ENCODE measurements around the gene FERMT3.

The FERMT3 gene

GRCh38 chr11:64260147-64260708 is 53.7 kb downstream of the FERMT3 start:
- no peak for TF ChIP-seq TOX (CRISPR knock-in tag; IDR thresholded peaks at IDR 0.05; ENCODE audit: borderline replicate concordance)
- TF ChIP-seq CSRNP3 (CRISPR knock-in tag; IDR thresholded peaks at IDR 0.05), result no peak
- TF ChIP-seq POU6F1 (CRISPR knock-in tag; IDR thresholded peaks at IDR 0.05; ENCODE audit: borderline replicate concordance, low read depth), result no peak
- no peak for TF ChIP-seq ESRRG (CRISPR knock-in tag; IDR thresholded peaks at IDR 0.05)
- TF ChIP-seq CSDC2 (CRISPR knock-in tag; IDR thresholded peaks at IDR 0.05), result no peak
- TF ChIP-seq PATZ1 (CRISPR knock-in tag; IDR thresholded peaks at IDR 0.05; ENCODE audit: borderline replicate concordance), result no peak
- TF ChIP-seq ZFP3 (CRISPR knock-in tag; IDR thresholded peaks at IDR 0.05), result no peak
- no peak for TF ChIP-seq GLIS3 (CRISPR knock-in tag; IDR thresholded peaks at IDR 0.05)
- TF ChIP-seq SNAI2 (CRISPR knock-in tag; IDR thresholded peaks at IDR 0.05), result no peak
- no peak for TF ChIP-seq ARNTL (CRISPR knock-in tag; IDR thresholded peaks at IDR 0.05; ENCODE audit: borderline replicate concordance, low read depth)
- TF ChIP-seq ZNF565 (CRISPR knock-in tag; conservative IDR thresholded peaks at IDR 0.05; ENCODE audit: low read depth), result no peak
- no peak for TF ChIP-seq PPARA (CRISPR knock-in tag; IDR thresholded peaks at IDR 0.05; ENCODE audit: borderline replicate concordance)
- TF ChIP-seq OSR1 (CRISPR knock-in tag; IDR thresholded peaks at IDR 0.05), result no peak
- no peak for TF ChIP-seq RARB (CRISPR knock-in tag; IDR thresholded peaks at IDR 0.05)
- TF ChIP-seq ZC3H10 (CRISPR knock-in tag; IDR thresholded peaks at IDR 0.05), result no peak
- ATAC-seq, result no peak

GRCh38 chr11:64261556-64262080 is 55.1 kb downstream of the FERMT3 start:
- ATAC-seq, result no peak
- TF ChIP-seq ZC3H10 (CRISPR knock-in tag; IDR thresholded peaks at IDR 0.05) (no peak), ZNF565 (CRISPR knock-in tag; conservative IDR thresholded peaks at IDR 0.05; ENCODE audit: low read depth) (no peak), TCF4 (CRISPR knock-in tag; IDR thresholded peaks at IDR 0.05; ENCODE audit: borderline replicate concordance) (no peak), ARNTL (CRISPR knock-in tag; IDR thresholded peaks at IDR 0.05; ENCODE audit: borderline replicate concordance, low read depth) (no peak), ZNF8 (CRISPR knock-in tag; IDR thresholded peaks at IDR 0.05) (no peak), ZFP30 (CRISPR knock-in tag; IDR thresholded peaks at IDR 0.05) (no peak), RARB (CRISPR knock-in tag; IDR thresholded peaks at IDR 0.05) (no peak), TSHZ2 (CRISPR knock-in tag; IDR thresholded peaks at IDR 0.05) (no peak), ZFP3 (CRISPR knock-in tag; IDR thresholded peaks at IDR 0.05) (no peak), SNAI2 (CRISPR knock-in tag; IDR thresholded peaks at IDR 0.05) (no peak), PPARA (CRISPR knock-in tag; IDR thresholded peaks at IDR 0.05; ENCODE audit: borderline replicate concordance) (no peak), ESRRG (CRISPR knock-in tag; IDR thresholded peaks at IDR 0.05) (no peak), POU6F1 (CRISPR knock-in tag; IDR thresholded peaks at IDR 0.05; ENCODE audit: borderline replicate concordance, low read depth) (no peak), ISL1 (CRISPR knock-in tag; IDR thresholded peaks at IDR 0.05) (no peak), OSR1 (CRISPR knock-in tag; IDR thresholded peaks at IDR 0.05) (no peak), ZNF70 (CRISPR knock-in tag; IDR thresholded peaks at IDR 0.05) (no peak), CSRNP3 (CRISPR knock-in tag; IDR thresholded peaks at IDR 0.05) (no peak)
